ENCODE results near the gene TESMIN.

Gene TESMIN

GRCh38 chr11:68775951-68776388 lies 24.6 kb upstream of the TESMIN start:
- no peak overlapping the region for H3K4me3 ChIP-seq (ENCODE audit: low read length)
- H3K9me3 ChIP-seq (ENCODE audit: insufficient read depth, low read depth, low read length): no peaks in the 10 kb centered on the region
- no peak overlapping the region for H3K9ac ChIP-seq (ENCODE audit: low read depth, low read length)
- no peak overlapping the region for H3K27ac ChIP-seq (ENCODE audit: low read length)
- peaks cover 11% of the 10 kb centered on the region; the same call in 1 of the 2 replicates for H3K36me3 ChIP-seq (ENCODE audit: insufficient read depth, low read depth, low read length)
- no peaks in the 10 kb centered on the region for H3K4me1 ChIP-seq (ENCODE audit: insufficient read depth, low read length)
- H3K27me3 ChIP-seq (ENCODE audit: insufficient read depth, low read length): no peaks in the 10 kb centered on the region

GRCh38 chr11:68774194-68774585 lies 22.9 kb upstream of the TESMIN start:
- Histone ChIP-seq H3K9ac (ENCODE audit: low read depth, low read length) (no peak overlapping the region), H3K36me3 (ENCODE audit: insufficient read depth, low read depth, low read length) (peaks cover 17% of the 10 kb centered on the region; the same call in 1 of the 2 replicates), H3K27ac (ENCODE audit: low read length) (no peak overlapping the region)

GRCh38 chr11:68773521-68774193 lies 22.3 kb upstream of the TESMIN start:
- H3K4me3 ChIP-seq (ENCODE audit: low read length): no peak overlapping the region
- H3K27ac ChIP-seq (ENCODE audit: low read length): no peak overlapping the region
- H3K36me3 ChIP-seq (ENCODE audit: insufficient read depth, low read depth, low read length): peaks cover 17% of the 10 kb centered on the region; the same call in 1 of the 2 replicates
- H3K27me3 ChIP-seq (ENCODE audit: insufficient read depth, low read length): no peaks in the 10 kb centered on the region
- H3K9ac ChIP-seq (ENCODE audit: low read depth, low read length): no peak overlapping the region
- no peaks in the 10 kb centered on the region for H3K9me3 ChIP-seq (ENCODE audit: insufficient read depth, low read depth, low read length)
- no peaks in the 10 kb centered on the region for H3K4me1 ChIP-seq (ENCODE audit: insufficient read depth, low read length)

More at GRCh38 chr11:68774194-68774585, 22.9 kb upstream of the TESMIN start:
- H3K4me3 ChIP-seq (ENCODE audit: low read length): no peak overlapping the region
- no peaks in the 10 kb centered on the region for H3K27me3 ChIP-seq (ENCODE audit: insufficient read depth, low read length)
- no peaks in the 10 kb centered on the region for H3K9me3 ChIP-seq (ENCODE audit: insufficient read depth, low read depth, low read length)
- no peaks in the 10 kb centered on the region for H3K4me1 ChIP-seq (ENCODE audit: insufficient read depth, low read length)

- no peaks in the 10 kb centered on the region for H3K27me3 ChIP-seq (ENCODE audit: insufficient read depth, low read length)
- H3K36me3 ChIP-seq (ENCODE audit: insufficient read depth, low read depth, low read length): peaks cover 17% of the 10 kb centered on the region; the same call in 1 of the 2 replicates
- H3K4me1 ChIP-seq (ENCODE audit: insufficient read depth, low read length): no peaks in the 10 kb centered on the region
- H3K9me3 ChIP-seq (ENCODE audit: insufficient read depth, low read depth, low read length): no peaks in the 10 kb centered on the region
- H3K4me3 ChIP-seq (ENCODE audit: low read length): no peak overlapping the region
- H3K9ac ChIP-seq (ENCODE audit: low read depth, low read length): no peak overlapping the region
- no peak overlapping the region for H3K27ac ChIP-seq (ENCODE audit: low read length)
Observed at GRCh38 chr11:68772936-68773335, 21.6 kb upstream of the TESMIN start.

- no peaks in the 10 kb centered on the region for H3K9me3 ChIP-seq (ENCODE audit: insufficient read depth, low read depth, low read length)
- H3K4me3 ChIP-seq (ENCODE audit: low read length): no peak overlapping the region
- H3K9ac ChIP-seq (ENCODE audit: low read depth, low read length): no peak overlapping the region
- H3K36me3 ChIP-seq (ENCODE audit: insufficient read depth, low read depth, low read length): peaks cover 17% of the 10 kb centered on the region; the same call in 1 of the 2 replicates
- H3K27me3 ChIP-seq (ENCODE audit: insufficient read depth, low read length): no peaks in the 10 kb centered on the region
- no peaks in the 10 kb centered on the region for H3K4me1 ChIP-seq (ENCODE audit: insufficient read depth, low read length)
- H3K27ac ChIP-seq (ENCODE audit: low read length): no peak overlapping the region
Observed at GRCh38 chr11:68770781-68771180, 19.5 kb upstream of the TESMIN start.

GRCh38 chr11:68767672-68768071 lies 16.4 kb upstream of the TESMIN start:
- no peaks in the 10 kb centered on the region for H3K27me3 ChIP-seq (ENCODE audit: insufficient read depth, low read length)
- no peak overlapping the region for H3K9ac ChIP-seq (ENCODE audit: low read depth, low read length)
- H3K27ac ChIP-seq (ENCODE audit: low read length): no peak overlapping the region
- H3K36me3 ChIP-seq (ENCODE audit: insufficient read depth, low read depth, low read length): peaks cover 14% of the 10 kb centered on the region; the same call in 1 of the 2 replicates
- H3K4me3 ChIP-seq (ENCODE audit: low read length): no peak overlapping the region
- H3K4me1 ChIP-seq (ENCODE audit: insufficient read depth, low read length): no peaks in the 10 kb centered on the region; the same call in 1 of the 2 replicates
- H3K9me3 ChIP-seq (ENCODE audit: insufficient read depth, low read depth, low read length): no peaks in the 10 kb centered on the region

- Histone ChIP-seq H3K36me3 (ENCODE audit: insufficient read depth, low read depth, low read length) (peaks cover 11% of the 10 kb centered on the region; the same call in 1 of the 2 replicates), H3K9me3 (ENCODE audit: insufficient read depth, low read depth, low read length) (no peaks in the 10 kb centered on the region), H3K27ac (ENCODE audit: low read length) (no peak overlapping the region)
Observed at GRCh38 chr11:68766786-68767185, 15.5 kb upstream of the TESMIN start.

GRCh38 chr11:68764746-68765145 lies 13.4 kb upstream of the TESMIN start:
- no peaks in the 10 kb centered on the region; the same call in 1 of the 2 replicates for H3K4me1 ChIP-seq (ENCODE audit: insufficient read depth, low read length)
- no peaks in the 10 kb centered on the region for H3K27me3 ChIP-seq (ENCODE audit: insufficient read depth, low read length)
- H3K4me3 ChIP-seq (ENCODE audit: low read length): no peak overlapping the region
- no peaks in the 10 kb centered on the region for H3K9me3 ChIP-seq (ENCODE audit: insufficient read depth, low read depth, low read length)
- H3K9ac ChIP-seq (ENCODE audit: low read depth, low read length): no peak overlapping the region
- H3K36me3 ChIP-seq (ENCODE audit: insufficient read depth, low read depth, low read length): no peaks in the 10 kb centered on the region; the same call in 1 of the 2 replicates
- H3K27ac ChIP-seq (ENCODE audit: low read length): no peak overlapping the region

More at GRCh38 chr11:68766786-68767185, 15.5 kb upstream of the TESMIN start:
- Histone ChIP-seq H3K4me1 (ENCODE audit: insufficient read depth, low read length) (no peaks in the 10 kb centered on the region; the same call in 1 of the 2 replicates), H3K9ac (ENCODE audit: low read depth, low read length) (no peak overlapping the region), H3K4me3 (ENCODE audit: low read length) (no peak overlapping the region), H3K27me3 (ENCODE audit: insufficient read depth, low read length) (no peaks in the 10 kb centered on the region)

- H3K4me1 ChIP-seq (ENCODE audit: insufficient read depth, low read length): no peaks in the 10 kb centered on the region; the same call in 1 of the 2 replicates
- H3K9me3 ChIP-seq (ENCODE audit: insufficient read depth, low read depth, low read length): no peaks in the 10 kb centered on the region
- no peak overlapping the region for H3K27ac ChIP-seq (ENCODE audit: low read length)
- no peaks in the 10 kb centered on the region for H3K27me3 ChIP-seq (ENCODE audit: insufficient read depth, low read length)
- no peak overlapping the region for H3K4me3 ChIP-seq (ENCODE audit: low read length)
- no peak overlapping the region for H3K9ac ChIP-seq (ENCODE audit: low read depth, low read length)
- no peaks in the 10 kb centered on the region; the same call in 1 of the 2 replicates for H3K36me3 ChIP-seq (ENCODE audit: insufficient read depth, low read depth, low read length)
Observed at GRCh38 chr11:68763926-68764657, 12.8 kb upstream of the TESMIN start.

- no peaks in the 10 kb centered on the region for H3K9me3 ChIP-seq (ENCODE audit: insufficient read depth, low read depth, low read length)
- no peak overlapping the region for H3K9ac ChIP-seq (ENCODE audit: low read depth, low read length)
- no peak overlapping the region for H3K27ac ChIP-seq (ENCODE audit: low read length)
- no peaks in the 10 kb centered on the region; the same call in 1 of the 2 replicates for H3K36me3 ChIP-seq (ENCODE audit: insufficient read depth, low read depth, low read length)
- H3K27me3 ChIP-seq (ENCODE audit: insufficient read depth, low read length): no peaks in the 10 kb centered on the region
- H3K4me3 ChIP-seq (ENCODE audit: low read length): no peak overlapping the region
- no peaks in the 10 kb centered on the region; the same call in 1 of the 2 replicates for H3K4me1 ChIP-seq (ENCODE audit: insufficient read depth, low read length)
Observed at GRCh38 chr11:68763181-68763721, 11.9 kb upstream of the TESMIN start.

GRCh38 chr11:68762481-68762880 lies 11.2 kb upstream of the TESMIN start:
- H3K9ac ChIP-seq (ENCODE audit: low read depth, low read length): no peak overlapping the region
- no peaks in the 10 kb centered on the region for H3K27me3 ChIP-seq (ENCODE audit: insufficient read depth, low read length)
- H3K4me1 ChIP-seq (ENCODE audit: insufficient read depth, low read length): no peaks in the 10 kb centered on the region; the same call in 1 of the 2 replicates
- H3K27ac ChIP-seq (ENCODE audit: low read length): no peak overlapping the region
- H3K4me3 ChIP-seq (ENCODE audit: low read length): no peak overlapping the region
- no peaks in the 10 kb centered on the region; the same call in 1 of the 2 replicates for H3K36me3 ChIP-seq (ENCODE audit: insufficient read depth, low read depth, low read length)
- H3K9me3 ChIP-seq (ENCODE audit: insufficient read depth, low read depth, low read length): no peaks in the 10 kb centered on the region
